Stimulated activated CD8-positive, alpha-beta memory T cell treated with anti-CD3 and anti-CD28 coated beads, Interleukin-4, amount 100 ng/mL, for 4 hours (primary cell): ENCODE measurements around the gene NCK1.
"Not testable (repeated sequence)": the region's sequence is repeated elsewhere in the genome, so short reads cannot be mapped to it uniquely, and the experiment has no call there.

Experiments
- DNase-seq, 2 donors: peaks; one replicate each; pipeline ENCODE4 v3.0.0-alpha.2; 2020; ENCODE audit warnings: low read depth in 2 of 2, low spot score in 1 of 2

Gene NCK1

DNA sequence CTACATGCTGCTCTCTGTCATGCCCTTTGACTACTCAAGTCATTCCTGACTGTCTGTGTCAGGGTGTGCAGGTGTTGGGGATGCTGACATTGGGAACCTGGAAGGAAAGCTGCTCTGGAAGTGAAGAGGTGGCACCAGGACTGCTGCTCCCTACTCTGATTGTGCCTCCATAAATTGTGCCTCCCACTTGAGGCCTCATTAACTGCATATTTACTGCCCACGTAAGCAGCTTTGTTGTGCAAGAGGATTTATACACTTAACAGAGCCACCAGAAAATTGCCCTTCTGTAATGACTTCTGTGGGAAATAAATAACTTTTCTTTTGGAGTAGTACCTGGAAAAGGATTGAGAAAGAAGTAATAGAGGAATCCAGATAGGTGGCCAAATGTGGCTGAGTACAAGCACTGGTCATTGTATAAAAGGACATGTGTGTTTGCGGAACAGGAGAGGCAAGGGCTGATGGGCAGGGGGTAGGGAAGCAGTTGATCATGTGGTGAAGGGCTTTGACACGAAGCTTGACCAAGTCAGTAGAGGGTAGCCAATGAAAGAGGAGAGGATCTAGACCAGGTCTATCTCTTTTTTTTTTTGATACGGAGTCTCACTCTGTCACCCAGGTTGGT is 120.6 kb downstream of the NCK1 start:
- DNase-seq, result no peak

DNA sequence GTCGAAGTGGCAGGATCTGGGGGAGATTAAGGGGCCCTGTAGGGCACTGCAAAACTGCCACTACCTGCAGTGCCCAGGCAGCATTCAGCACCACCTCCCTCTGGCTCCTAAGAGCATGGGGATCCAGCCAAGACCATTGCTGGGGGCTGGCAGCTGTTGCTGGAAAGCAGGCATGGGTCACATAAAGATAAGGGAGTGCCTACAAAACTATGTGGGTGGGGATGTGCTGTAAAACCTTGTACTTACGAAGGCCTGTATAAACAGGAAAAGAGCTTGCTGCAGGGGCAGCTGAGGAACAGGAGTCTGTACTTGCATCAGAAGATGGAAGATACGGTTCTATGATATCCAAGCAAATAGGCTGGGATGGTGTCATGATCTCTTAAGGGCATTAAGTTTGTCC is 122.8 kb downstream of the NCK1 start:
- no peak for DNase-seq

DNA sequence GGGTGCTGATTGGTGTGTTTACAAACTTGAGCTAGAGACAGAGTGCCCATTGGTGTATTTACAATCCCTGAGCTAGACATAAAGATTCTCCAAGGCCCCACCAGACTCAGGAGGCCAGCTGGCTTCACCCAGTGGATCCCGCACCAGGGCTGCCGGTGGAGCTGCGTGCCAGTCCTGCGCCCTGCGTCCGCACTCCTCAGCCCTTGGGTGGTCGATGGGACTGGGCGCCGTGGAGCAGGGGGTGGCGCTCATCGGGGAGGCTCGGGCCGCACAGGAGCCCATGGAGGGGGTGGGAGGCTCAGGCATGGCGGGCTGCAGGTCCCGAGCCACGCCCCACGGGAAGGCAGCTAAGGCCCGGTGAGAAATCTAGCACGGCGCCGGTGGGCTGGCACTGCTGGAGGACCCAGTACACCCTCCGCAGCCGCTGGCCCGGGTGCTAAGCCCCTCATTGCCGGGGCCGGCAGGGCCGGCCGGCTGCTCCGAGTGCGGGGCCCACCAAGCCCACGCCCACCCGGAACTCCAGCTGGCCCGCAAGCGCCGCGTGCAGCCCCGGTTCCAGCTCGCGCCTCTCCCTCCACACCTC is 125.5 kb downstream of the NCK1 start:
- DNase-seq, result not testable (repeated sequence)

DNA sequence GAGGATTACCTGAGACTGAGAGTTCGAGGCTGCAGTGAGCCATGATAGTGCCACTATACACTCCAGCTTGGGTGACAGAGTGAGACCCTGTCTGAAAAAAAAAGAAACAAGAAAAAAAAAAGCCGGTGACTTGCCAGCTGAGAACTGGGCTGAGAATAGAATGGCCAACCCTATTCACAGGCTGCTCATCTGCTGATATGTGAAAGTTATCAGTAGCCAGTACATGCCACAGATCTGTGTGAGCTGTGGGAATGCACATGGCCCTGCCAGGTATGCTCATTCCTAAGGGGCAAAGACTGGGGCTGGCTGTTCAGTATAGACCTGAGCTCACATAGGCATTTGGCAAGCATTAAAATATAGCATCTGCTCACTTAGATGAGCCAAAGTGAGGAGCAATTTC is 126.6 kb downstream of the NCK1 start:
- DNase-seq, result no peak

DNA sequence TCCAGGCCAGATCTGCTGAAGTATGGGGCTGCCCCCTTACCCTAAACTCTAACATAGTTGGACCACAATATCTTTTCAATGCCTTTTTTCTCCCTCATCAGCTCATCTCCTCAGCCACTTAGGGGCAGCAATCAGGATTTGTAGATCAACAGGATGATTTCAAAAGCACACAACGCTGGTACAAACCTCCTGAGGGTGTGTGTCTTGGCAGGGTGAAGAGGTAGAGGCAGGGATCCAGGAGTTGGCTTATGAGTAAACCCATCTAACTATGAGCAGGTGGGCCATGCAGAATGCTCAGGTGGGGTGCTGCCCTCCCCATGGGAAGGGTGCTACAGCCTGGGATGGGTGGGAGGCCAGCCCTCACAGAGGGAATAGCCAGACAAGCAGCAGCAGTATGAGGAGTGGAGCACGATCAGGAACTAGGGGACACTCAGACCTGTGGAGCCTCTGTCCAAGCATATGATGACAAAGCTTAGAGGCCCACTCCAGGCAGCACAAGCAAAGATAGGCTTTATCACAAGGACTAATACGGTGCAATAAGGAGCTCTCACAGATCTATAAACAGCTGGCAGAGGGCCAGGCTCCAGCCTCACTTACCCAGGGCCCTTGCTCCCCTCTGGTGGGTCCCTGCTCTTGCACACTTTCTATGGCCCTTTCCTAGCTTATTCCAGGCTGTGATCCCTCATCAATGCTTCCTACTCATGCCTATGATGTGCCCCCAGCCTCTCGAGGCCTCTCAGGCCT is 127.9 kb downstream of the NCK1 start:
- DNase-seq, result no peak

DNA sequence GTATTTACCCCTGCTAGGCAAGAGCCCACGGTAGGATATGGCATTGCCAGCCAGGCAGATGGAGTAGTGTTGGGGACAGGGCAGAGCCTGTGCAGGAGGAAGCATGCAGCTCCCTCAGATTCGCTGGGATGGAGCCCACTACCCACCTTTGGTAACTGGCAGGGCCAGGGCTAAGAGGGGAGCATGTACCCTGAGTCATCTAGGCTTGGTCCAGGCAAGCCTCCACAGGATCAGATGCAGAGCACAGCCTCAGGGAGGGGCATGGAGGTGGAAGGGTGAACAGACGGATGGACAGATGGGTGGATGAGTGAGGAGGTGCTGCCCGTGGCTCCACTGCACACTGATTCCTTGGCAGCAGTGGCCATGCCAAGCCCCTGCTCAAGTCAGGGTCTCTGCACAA is 128.8 kb downstream of the NCK1 start:
- no peak for DNase-seq

DNA sequence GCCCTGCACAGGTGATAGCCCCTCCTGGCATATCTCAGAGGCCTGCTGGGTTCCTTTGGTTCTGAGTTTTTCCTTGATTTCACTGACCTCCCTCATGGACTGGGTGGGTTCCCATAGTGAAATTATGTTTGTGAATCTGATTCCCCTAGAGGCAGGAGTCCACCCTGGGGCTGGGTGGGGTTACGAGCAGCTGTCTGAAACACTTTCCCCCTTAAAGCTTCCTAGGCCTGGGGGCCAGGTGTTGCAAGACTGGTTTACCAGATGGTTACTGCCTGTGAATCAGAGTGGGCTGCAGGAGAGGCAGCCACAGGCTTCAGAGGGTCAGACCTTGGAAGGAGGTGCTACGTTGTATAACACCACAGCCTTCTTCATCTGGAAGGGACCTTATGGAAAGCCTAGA is 130.1 kb downstream of the NCK1 start:
- DNase-seq, result no peak

DNA sequence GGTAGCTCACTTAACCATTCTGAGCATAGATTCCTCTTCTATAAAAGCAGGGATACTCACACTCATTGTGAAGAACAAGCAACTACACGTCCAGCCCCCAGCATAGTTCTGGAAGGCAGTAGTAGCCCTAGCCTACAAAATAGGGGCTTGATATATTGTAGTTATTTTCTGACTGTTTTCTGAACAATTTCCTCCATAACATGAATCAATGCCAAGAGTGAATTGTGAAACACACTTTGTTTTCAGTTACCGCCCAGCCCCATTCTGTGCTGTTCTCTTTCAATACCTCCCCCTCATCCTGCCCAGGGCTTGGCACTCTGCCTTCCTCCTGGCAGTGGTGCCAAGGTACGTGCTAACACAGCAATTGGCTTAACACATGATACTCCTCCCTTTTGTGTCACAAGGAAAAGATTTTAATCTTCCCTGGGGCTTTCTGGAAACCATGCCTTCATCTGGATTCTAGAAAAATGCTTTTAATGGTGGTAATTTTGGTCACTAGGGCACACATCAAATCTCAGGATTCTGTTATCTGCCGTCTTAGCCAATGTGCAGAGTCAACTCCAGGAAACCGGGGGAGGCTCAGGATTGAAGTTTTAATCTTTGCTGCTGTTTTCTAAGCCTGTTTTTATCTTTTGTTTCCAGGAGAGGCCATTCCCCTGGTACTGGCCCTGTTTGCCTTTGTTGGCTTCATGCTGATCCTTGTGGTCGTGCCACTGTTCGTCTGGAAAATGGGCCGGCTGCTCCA is 132.9 kb downstream of the NCK1 start:
- DNase-seq, result no peak

DNA sequence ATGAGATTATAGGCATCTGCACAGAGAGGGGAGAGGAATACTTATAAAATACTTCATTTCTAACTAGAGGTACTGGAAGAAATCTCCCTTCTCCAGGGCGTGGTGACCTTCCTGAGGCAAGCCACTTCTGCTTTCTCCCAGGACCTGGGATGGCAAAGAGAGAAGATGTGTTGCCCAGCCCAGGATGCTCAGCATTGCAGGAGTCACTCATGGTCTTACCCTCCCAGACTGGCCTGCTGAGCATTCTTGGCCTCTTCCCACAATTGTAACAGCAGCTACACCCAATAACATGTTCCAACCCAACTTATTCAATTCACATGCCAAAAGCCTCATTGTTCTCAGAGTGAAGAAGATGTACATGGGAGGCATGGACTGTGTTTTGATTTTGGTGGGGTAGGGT is 133.6 kb downstream of the NCK1 start:
- no peak for DNase-seq
